A673 (cell line): ENCODE results near the gene MAGI1. TPM values are rescaled to one million over a fixed set of nuclear protein-coding genes. Genes with fewer than 3 reads are reported as not detected.

Source experiments
- BruUV-seq: library from RNA; stranded (reverse); fragments of 400-500 nt; replicated peaks from 2 replicates; lab custom pipeline; 2021; lab: Mats Ljungman, UMichigan
- CTCF ChIA-PET: fragments of 300-600 bp; sonication (Branson Sonifier 250); formaldehyde crosslinking; loops from one replicate; lab custom pipeline; 2022; ENCODE audit warnings: antibody characterized with exemption; lab: Charles Lee
- POLR2A ChIA-PET: fragments of 300-600 bp; sonication (Branson Sonifier 250); formaldehyde crosslinking; loops from one replicate; lab custom pipeline; 2022; ENCODE audit warnings: antibody characterized with exemption; ENCODE audit not compliant: low non-redundant PET; lab: Charles Lee
- DNase-seq: peaks from one replicate; pipeline ENCODE4 v3.0.0-alpha.2; 2015; ENCODE audit warnings: low spot score
- H3K27ac ChIP-seq: fragments of 200-600 bp; sonication (generic); 2 replicates; pipeline ENCODE4 v1.5.1; 2016; ENCODE audit warnings: mixed run types, low read depth, mild to moderate bottlenecking, mixed read lengths, antibody characterized with exemption, low read length; ENCODE audit not compliant: poor library complexity, severe bottlenecking
- H3K27me3 ChIP-seq: fragments of 200-600 bp; sonication (generic); replicated peaks from 2 replicates; pipeline ENCODE4 v1.6.1; 2017; ENCODE audit warnings: mixed run types, low read depth, mild to moderate bottlenecking, mixed read lengths, antibody characterized with exemption, low read length; ENCODE audit not compliant: insufficient read depth, poor library complexity
- H3K36me3 ChIP-seq: fragments of 200-600 bp; sonication (generic); 2 replicates; pipeline ENCODE4 v1.6.1; 2016; ENCODE audit warnings: mixed run types, mild to moderate bottlenecking, mixed read lengths, antibody characterized with exemption, low read length; ENCODE audit not compliant: insufficient read depth, poor library complexity, severe bottlenecking
- H3K4me1 ChIP-seq: fragments of 200-600 bp; sonication (generic); 2 replicates; pipeline ENCODE4 v1.6.1; 2017; ENCODE audit warnings: mixed run types, mild to moderate bottlenecking, mixed read lengths, antibody characterized with exemption, low read length; ENCODE audit not compliant: insufficient read depth, poor library complexity, severe bottlenecking
- H3K4me3 ChIP-seq: fragments of 200-600 bp; sonication (generic); 2 replicates; pipeline ENCODE4 v1.5.1; 2016; ENCODE audit warnings: low read depth, mixed run types, mild to moderate bottlenecking, mixed read lengths, low read length; ENCODE audit not compliant: poor library complexity, severe bottlenecking
- H3K9me3 ChIP-seq: fragments of 200-600 bp; sonication (generic); 2 replicates; pipeline ENCODE4 v1.6.1; 2016; ENCODE audit warnings: mixed run types, low read depth, mild to moderate bottlenecking, mixed read lengths, antibody characterized with exemption, low read length; ENCODE audit not compliant: poor library complexity, severe bottlenecking
- EZH2 ChIP-seq: fragments of 200-600 bp; sonication (generic); IDR thresholded peaks from 2 replicates; pipeline ENCODE4 v1.6.1; 2017; ENCODE audit warnings: borderline replicate concordance, low read depth, mild to moderate bottlenecking, mixed read lengths, antibody characterized with exemption, low read length; ENCODE audit not compliant: poor library complexity, severe bottlenecking
- intact Hi-C: fragments of 100-400 bp; cut with micrococcal nuclease; formaldehyde crosslinking; loops from one replicate; pipeline ENCODE4 v1.10.0; 2022; ENCODE audit not compliant: unreplicated experiment
- total RNA-seq: library from RNA; stranded (reverse); gene quantifications from 2 replicates; pipeline ENCODE4 v1.2.3, GENCODE V29; 2021
- TF ChIP-seq, protein P1 (sequence below): fragments of 300-800, 200-600 bp; sonication (generic); conservative IDR thresholded peaks from 2 replicates; pipeline ENCODE4 v1.5.1; 2017; ENCODE audit warnings: low read depth, mild to moderate bottlenecking, antibody characterized with exemption, low read length, moderate library complexity, mixed read lengths

The MAGI1 gene
- total RNA-seq, 1 experiment from 2014 or later: 30.5 TPM

DNA sequence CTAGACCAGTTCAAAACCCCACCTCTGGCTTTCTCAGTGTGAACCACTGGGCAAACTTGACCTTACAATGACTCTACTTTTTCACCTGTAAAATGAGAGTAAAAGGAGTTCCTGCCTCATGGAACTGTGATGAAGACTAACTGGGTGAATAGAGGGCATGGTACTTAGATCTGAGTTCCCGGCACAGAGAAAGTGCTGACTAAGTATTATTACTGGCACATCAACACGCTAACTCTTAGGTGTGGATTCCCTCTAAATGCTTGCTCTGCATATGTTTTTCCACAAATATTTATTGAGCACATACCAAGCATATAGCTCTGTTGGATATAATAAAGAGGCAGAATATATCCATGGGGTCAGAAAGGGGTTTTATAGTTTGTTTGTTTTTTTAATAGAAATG, 437.8 kb downstream of the MAGI1 start:
- H3K27ac ChIP-seq: no peak overlapping the region
- CTCF ChIA-PET: no interaction called here

DNA sequence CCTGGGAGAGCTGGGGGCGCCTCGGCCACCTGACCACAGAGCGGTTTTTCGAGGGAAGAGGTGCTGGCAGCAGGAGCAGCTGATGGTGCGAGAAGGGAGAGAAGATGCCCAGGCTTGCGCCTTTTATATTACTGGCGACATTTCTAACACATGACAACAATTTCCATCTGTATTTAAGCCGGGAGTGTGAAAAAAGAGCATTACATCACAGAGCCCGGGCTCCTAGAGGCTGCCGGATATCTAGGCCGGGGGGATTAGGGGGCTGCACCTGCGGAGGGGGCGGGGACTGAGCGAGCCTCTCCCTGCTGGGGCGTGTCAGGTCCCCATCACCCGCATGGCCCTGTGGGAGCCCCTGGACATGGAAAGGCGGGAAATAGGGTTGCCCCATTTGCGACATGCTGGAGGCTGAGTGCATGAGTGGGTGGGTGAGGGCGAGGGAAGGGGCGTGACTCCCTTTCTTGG, 440.7 kb downstream of the MAGI1 start:
- ChIA-PET CTCF (no interaction called here), POLR2A (interaction anchor here (0.6 kb wide), 1 partner anchor 321 kb away, joined by 8 read pairs; no protein-coding TSS in a partner anchor)
- Histone ChIP-seq H3K27me3 (no peaks in the 10 kb centered on the region), H3K4me1 (peaks cover 6% of the 10 kb centered on the region), H3K4me3 (no peak overlapping the region), H3K36me3 (no peaks in the 10 kb centered on the region), H3K27ac (no peak overlapping the region), H3K9me3 (no peaks in the 10 kb centered on the region)
- DNase-seq: no peak
- BruUV-seq: no TSS peak
- no peak for TF ChIP-seq EZH2
- TF ChIP-seq, protein P1, sequence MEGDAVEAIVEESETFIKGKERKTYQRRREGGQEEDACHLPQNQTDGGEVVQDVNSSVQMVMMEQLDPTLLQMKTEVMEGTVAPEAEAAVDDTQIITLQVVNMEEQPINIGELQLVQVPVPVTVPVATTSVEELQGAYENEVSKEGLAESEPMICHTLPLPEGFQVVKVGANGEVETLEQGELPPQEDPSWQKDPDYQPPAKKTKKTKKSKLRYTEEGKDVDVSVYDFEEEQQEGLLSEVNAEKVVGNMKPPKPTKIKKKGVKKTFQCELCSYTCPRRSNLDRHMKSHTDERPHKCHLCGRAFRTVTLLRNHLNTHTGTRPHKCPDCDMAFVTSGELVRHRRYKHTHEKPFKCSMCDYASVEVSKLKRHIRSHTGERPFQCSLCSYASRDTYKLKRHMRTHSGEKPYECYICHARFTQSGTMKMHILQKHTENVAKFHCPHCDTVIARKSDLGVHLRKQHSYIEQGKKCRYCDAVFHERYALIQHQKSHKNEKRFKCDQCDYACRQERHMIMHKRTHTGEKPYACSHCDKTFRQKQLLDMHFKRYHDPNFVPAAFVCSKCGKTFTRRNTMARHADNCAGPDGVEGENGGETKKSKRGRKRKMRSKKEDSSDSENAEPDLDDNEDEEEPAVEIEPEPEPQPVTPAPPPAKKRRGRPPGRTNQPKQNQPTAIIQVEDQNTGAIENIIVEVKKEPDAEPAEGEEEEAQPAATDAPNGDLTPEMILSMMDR: no peak
- intact Hi-C loops: no loop called here

More for the DNA sequence above, 437.8 kb downstream of the MAGI1 start:
- H3K4me3 ChIP-seq: no peak overlapping the region
- POLR2A ChIA-PET: no interaction called here
- TF ChIP-seq, protein P1: no peak
- no peak for TF ChIP-seq EZH2
- H3K36me3 ChIP-seq: no peaks in the 10 kb centered on the region
- intact Hi-C loops: no loop called here
- no TSS peak for BruUV-seq
- H3K27me3 ChIP-seq: no peaks in the 10 kb centered on the region
- no peaks in the 10 kb centered on the region for H3K9me3 ChIP-seq
- DNase-seq: no peak
- H3K4me1 ChIP-seq: no peaks in the 10 kb centered on the region

DNA sequence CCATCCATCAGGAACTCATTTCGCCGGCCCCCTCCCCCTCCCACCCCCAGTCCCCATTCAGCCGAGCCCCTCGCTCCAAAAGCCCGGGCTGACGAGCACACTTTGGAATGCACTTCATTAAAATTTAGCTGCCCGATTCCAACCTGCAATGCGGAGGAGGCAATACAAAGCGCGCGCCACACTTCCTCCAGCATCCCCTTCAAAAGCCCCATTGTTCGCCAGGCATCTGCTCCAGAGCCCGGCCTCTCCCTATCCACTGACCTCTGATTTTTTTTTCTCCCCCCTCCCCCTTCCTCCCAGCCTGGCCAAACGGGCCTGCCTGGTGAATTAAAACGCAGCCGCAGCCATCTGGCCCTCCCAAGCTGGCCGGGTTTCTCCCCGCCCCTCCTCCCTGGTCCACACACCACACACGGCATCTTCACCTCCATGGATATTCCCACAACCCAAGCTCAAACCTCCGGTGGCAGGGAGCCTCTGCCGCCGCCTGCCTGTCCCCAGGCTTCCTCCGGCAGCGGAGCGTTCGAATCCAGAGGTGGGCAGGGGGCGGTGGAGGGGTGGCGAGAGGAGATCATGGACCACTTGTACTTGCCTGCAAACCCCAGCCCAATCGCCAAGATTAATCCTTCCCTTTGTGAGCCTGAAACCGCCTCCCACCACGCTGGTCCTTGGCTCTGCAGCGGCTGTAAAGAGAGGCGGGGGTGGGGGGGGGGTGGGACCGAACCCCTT, 441.3 kb downstream of the MAGI1 start:
- DNase-seq: peak; percentile 30
- ChIA-PET CTCF (no interaction called here), POLR2A (interaction anchor here (0.6 kb wide), 1 partner anchor 321 kb away, joined by 8 read pairs; no protein-coding TSS in a partner anchor)
- peak overlapping the region; percentile 37 for H3K4me3 ChIP-seq
- intact Hi-C loops: no loop called here
- BruUV-seq: no TSS peak
- H3K9me3 ChIP-seq: no peaks in the 10 kb centered on the region
- TF ChIP-seq, protein P1: no peak
- no peak for TF ChIP-seq EZH2
- no peaks in the 10 kb centered on the region for H3K27me3 ChIP-seq
- peaks cover 6% of the 10 kb centered on the region for H3K4me1 ChIP-seq
- no peak overlapping the region for H3K27ac ChIP-seq
- no peaks in the 10 kb centered on the region for H3K36me3 ChIP-seq
